ENCODE data around the gene ODF4.

ODF4 gene

GRCh38 chr17:8382052-8382879 lies 42.6 kb downstream of the ODF4 start:
- Histone ChIP-seq H3K4me1 (ENCODE audit: low read depth, poor library complexity, severe bottlenecking) (peaks cover 4% of the 10 kb centered on the region), H3K27ac (peak overlapping the region; percentile 52), H3K4me3 (IDR thresholded peaks at IDR 0.05; ENCODE audit: insufficient read depth, low read depth, low read length) (no peak overlapping the region), H3K79me2 (ENCODE audit: insufficient read depth, low read depth) (peaks cover 25% of the 10 kb centered on the region), H2AFZ (ENCODE audit: low read depth) (no peak overlapping the region), H3K4me2 (peak overlapping the region; percentile 39; the same call in 1 of the 2 replicates), H3K36me3 (ENCODE audit: insufficient read depth) (no peaks in the 10 kb centered on the region), H3K9ac (peak overlapping the region; percentile 71; the same call in 1 of the 2 replicates), H3K27me3 (ENCODE audit: insufficient read depth, low read depth) (no peaks in the 10 kb centered on the region), H4K20me1 (ENCODE audit: insufficient read depth) (no peaks in the 10 kb centered on the region)
- TF ChIP-seq CTCF (conservative IDR thresholded peaks at IDR 0.05; ENCODE audit: low read depth, low read length) = no peak

- Histone ChIP-seq H3K4me1 (ENCODE audit: low read depth, poor library complexity, severe bottlenecking) (peaks cover 4% of the 10 kb centered on the region), H3K4me2 (no peak overlapping the region), H3K4me3 (IDR thresholded peaks at IDR 0.05; ENCODE audit: insufficient read depth, low read depth, low read length) (no peak overlapping the region), H3K9ac (peak overlapping the region; percentile 71; the same call in 1 of the 2 replicates), H2AFZ (ENCODE audit: low read depth) (no peak overlapping the region), H4K20me1 (ENCODE audit: insufficient read depth) (no peaks in the 10 kb centered on the region), H3K27me3 (ENCODE audit: insufficient read depth, low read depth) (no peaks in the 10 kb centered on the region), H3K79me2 (ENCODE audit: insufficient read depth, low read depth) (peaks cover 25% of the 10 kb centered on the region), H3K36me3 (ENCODE audit: insufficient read depth) (no peaks in the 10 kb centered on the region), H3K27ac (peak overlapping the region; percentile 52)
- TF ChIP-seq CTCF (conservative IDR thresholded peaks at IDR 0.05; ENCODE audit: low read depth, low read length) = no peak
Observed at GRCh38 chr17:8382880-8383142, 43.2 kb downstream of the ODF4 start.

GRCh38 chr17:8383143-8383822 lies 43.6 kb downstream of the ODF4 start, which contains the start of gene RPL26:
Gene RPL26, minus strand, starts transcription at chr17:8383193. Its CDS starts 883 bp downstream, at chr17:8382310.
- Histone ChIP-seq H3K4me1 (ENCODE audit: low read depth, poor library complexity, severe bottlenecking) (peaks cover 4% of the 10 kb centered on the region), H3K36me3 (ENCODE audit: insufficient read depth) (no peaks in the 10 kb centered on the region), H3K9ac (peak within 1 kb of the TSS; percentile 71; the same call in 1 of the 2 replicates), H3K4me2 (peak within 1 kb of the TSS; percentile 39; the same call in 1 of the 2 replicates), H4K20me1 (ENCODE audit: insufficient read depth) (no peaks in the 10 kb centered on the region), H3K4me3 (IDR thresholded peaks at IDR 0.05; ENCODE audit: insufficient read depth, low read depth, low read length) (no peak within 1 kb of the TSS), H2AFZ (ENCODE audit: low read depth) (no peak within 1 kb of the TSS; the same call in 1 of the 2 replicates), H3K79me2 (ENCODE audit: insufficient read depth, low read depth) (peaks cover 25% of the 10 kb centered on the region), H3K27me3 (ENCODE audit: insufficient read depth, low read depth) (no peaks in the 10 kb centered on the region), H3K27ac (peak within 1 kb of the TSS; percentile 52)
- peak; percentile 64 for TF ChIP-seq CTCF (conservative IDR thresholded peaks at IDR 0.05; ENCODE audit: low read depth, low read length)

- Histone ChIP-seq H3K36me3 (ENCODE audit: insufficient read depth) (no peaks in the 10 kb centered on the region), H3K27me3 (ENCODE audit: insufficient read depth, low read depth) (no peaks in the 10 kb centered on the region), H3K4me2 (no peak overlapping the region), H3K79me2 (ENCODE audit: insufficient read depth, low read depth) (peaks cover 24% of the 10 kb centered on the region), H3K27ac (no peak overlapping the region), H4K20me1 (ENCODE audit: insufficient read depth) (no peaks in the 10 kb centered on the region), H2AFZ (ENCODE audit: low read depth) (no peak overlapping the region), H3K4me1 (ENCODE audit: low read depth, poor library complexity, severe bottlenecking) (peaks cover 1% of the 10 kb centered on the region), H3K9ac (no peak overlapping the region), H3K4me3 (IDR thresholded peaks at IDR 0.05; ENCODE audit: insufficient read depth, low read depth, low read length) (no peak overlapping the region)
- TF ChIP-seq CTCF (conservative IDR thresholded peaks at IDR 0.05; ENCODE audit: low read depth, low read length) = no peak
Observed at GRCh38 chr17:8384801-8385378, 45.2 kb downstream of the ODF4 start.
